Superior temporal gyrus (tissue), 1 donor: Measurements from ENCODE around the gene MED10.

Source experiments
- DNase-seq: peaks from one replicate; pipeline ENCODE4 v3.0.0-alpha.2; 2016; ENCODE audit errors: extremely low spot score

MED10 gene

DNA sequence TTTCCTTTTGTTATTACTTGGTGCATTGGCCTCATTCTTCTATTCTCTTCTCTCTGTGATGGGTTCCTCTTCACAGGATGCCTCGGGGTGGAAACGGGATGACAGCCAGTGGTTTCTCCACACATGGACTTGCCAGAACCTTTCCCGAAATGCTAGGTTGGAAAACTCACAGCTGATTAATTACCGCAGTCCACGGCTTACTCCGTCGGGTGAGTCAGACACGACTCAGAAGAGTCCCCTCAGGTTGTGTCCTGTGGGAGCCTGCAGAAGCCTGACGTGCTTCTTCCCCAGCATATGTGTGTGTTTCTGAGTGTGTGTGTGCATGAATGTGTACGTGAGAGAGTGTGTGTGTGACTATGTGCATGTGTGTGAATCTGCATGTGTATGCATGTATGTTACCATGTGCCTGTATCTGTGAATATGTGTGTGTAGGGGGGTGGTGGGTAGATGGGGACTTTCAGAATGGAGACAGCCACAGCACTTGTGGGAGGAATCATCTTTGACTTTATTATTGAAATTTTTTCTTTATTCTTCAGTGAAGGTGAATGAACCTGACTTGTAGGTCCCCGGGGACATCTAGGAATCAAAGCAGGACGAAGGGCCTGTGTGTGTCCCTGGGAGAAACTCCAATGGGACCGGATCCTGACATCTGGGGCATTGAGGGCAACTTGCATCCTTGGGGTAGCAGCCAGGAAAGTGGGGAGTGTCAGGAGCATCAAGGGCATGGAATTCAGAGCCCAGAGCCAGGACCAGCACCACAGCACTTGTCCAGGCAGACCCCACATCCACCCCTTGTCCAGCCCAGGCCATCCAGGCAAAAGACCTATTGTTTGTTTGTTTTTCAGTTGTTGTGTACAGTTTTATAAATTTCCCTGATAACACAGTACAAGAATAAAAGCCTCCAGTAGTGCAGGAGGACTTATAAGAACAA, 21.9 kb upstream of the MED10 start:
- DNase-seq: no peak

DNA sequence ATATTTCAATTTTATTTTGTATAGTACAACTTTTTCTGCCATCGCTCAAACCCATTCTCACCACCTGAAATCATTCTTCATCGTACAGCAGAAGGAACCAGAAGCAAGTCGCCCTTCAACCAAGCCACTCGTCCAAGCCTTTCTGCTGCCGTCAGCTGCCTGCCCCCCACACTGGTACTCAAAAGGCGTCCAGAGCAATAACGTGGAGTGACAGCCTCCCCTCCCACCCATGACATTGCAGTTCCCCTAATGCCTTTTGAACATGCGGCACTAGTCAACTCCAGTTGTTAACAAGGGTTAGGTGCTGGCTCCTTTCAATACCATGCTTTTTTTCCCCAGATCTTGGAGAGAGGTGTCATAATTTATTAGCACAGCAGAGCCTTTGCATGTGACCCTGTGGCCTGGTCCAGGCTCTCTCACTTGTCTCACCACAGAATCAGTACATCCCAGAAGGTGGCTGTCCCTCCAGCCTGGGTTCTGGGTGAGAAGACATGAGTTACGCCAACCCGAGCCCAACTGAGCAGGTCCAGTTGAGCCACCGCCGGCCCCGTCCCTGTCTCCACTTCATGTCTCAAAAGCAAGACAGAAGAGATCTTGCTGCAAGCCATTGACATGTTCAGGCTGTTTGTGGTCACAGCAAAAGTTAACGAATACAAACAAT, 20.4 kb upstream of the MED10 start:
- DNase-seq: no peak

DNA sequence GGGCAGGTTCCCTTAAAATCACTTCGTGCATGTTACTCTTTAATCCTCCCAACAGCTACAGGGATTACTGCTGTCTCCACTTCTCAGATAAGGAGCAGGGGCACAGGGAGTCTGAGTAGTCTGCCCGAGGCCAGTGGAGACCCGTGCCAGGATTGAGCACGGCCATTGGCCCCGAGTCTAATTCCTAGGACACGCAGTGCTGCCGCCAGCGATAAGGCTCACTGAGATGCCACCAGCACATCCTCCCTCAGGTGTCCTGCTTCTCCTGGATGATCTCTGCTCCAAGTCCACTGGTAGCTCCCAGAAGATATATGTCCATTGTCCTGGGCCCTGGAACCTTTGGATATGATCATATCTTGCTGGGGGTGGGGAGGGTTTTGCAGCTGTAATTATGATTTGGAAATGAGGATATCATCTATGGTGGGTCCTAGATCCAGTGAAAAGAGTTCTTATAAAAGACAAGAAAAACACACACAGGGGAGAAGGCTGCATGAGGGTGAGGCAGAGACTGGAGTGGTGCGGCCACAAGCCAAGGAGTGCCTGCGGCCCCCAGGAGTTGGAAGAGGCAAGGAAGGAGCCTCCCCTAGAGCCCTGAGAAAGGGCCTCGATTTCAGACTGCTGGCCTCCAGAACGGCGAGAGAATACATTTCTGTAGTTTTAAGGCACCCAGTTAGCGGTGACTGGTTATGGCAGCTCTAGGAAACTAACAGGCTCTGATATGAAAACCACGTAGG, 19.4 kb upstream of the MED10 start:
- DNase-seq: no peak

DNA sequence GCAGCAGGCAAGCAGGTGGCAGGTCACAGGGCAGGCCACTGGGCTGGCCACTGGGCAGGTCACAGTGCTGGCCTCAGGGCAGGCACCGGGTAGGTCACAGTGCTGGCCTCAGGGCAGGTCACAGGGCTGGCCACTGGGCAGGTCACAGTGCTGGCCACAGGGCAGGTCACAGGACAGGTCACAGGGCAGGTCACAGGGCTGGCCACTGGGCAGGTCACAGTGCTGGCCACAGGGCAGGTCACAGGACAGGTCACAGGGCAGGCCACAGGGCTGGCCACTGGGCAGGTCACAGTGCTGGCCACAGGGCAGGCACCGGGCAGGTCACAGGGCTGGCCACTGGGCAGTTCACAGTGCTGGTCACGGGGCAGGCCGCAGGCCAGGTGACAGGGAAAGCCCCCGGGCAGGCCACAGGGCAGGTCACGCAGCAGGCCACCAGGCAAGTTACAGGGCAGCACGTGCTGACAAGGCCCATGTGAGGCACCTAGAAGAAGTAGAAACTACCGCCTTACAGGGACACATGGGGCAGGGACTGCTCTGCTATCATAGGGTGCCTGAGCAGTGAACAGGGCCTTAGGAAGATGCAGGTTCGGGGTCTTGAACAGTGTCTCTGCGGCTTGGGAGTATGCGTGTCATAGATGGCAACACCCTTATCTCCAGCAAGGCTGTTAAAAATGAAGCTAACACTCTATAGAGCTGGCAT, 18.6 kb upstream of the MED10 start:
- no peak for DNase-seq

DNA sequence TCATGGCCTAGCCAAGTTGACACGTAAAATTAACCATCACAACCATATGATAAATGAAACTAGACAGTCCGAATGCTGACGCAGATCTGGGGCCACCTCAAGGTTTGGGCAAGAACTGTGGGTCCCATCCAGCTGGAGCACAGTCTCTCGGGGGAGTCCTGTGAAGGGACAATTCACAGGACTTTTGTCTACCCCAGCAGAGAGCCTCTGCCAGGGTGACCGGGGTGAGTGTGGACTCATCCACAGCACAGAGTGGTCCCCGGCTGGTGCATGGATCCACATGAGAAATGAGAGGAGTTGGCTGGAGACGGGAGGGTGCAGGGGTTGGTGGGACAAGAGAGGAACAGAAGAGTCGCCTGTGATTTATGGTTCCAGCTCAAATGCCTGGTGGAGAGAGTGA, 17.7 kb upstream of the MED10 start:
- no peak for DNase-seq

DNA sequence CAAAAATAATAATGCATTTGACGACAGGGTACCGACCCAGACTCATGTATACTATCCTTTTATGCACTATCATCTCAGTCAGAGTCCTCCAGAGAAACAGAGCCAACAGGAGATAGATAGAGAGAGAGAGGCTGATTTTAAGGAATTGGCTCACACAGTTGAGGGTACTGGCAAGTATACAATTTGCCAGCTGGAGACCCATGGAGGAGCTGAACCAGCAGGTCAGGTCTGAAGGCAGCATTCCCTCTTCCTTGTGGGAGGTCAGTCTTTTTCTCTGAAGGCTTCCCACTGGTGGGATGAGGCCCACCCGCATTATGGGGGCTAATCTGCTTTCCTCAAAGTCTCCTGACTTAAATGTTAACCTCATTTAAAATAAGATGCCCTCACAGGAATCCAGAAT, 17.3 kb upstream of the MED10 start:
- DNase-seq: no peak

DNA sequence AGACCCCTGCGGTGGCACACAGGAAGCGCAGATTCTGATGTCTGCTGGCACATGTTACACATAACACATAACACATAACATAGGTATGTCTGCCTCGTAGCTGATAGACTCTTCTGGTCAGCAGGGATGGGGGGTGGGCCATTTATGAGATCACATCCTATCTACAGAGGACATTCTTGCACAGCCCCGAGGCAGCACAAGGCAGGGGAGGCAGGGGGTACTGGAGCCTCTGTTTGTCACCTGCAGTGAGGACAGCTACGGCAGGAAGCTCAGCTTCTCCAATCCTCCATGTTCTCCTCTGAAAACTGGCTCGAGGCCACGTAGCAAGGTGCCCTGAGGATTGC, 16.7 kb upstream of the MED10 start:
- no peak for DNase-seq

DNA sequence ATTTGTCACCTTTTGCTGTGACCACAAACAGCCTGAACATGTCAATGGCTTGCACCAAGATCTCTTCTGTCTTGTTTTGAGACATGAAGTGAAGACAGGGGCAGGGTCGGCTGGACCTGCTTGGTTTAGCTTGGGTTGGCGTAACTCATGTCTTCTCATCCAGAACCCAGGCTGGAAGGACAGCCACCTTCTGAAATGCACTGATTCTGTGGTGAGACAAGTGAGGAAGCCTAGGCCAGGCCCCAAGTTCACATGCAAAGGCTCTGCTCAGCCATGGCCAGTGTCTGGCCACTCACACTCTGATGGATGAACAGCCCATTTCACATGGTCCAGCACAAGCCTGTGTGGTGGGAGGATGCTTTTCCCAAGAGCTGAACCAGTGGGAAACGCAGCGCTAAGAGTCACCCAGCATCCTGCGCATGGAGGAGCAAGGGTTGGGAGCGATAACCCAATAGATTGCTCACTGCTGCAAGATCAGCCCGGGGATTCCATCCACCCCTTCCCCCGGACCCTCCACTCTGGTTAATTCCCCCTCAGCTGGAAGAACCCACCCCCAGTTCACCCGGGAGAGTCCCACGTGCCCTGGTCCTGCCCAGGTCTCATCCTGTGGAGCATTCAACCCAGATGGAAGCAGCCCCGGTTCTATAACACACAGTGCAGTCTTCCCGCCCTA, 16.2 kb upstream of the MED10 start:
- DNase-seq: no peak

DNA sequence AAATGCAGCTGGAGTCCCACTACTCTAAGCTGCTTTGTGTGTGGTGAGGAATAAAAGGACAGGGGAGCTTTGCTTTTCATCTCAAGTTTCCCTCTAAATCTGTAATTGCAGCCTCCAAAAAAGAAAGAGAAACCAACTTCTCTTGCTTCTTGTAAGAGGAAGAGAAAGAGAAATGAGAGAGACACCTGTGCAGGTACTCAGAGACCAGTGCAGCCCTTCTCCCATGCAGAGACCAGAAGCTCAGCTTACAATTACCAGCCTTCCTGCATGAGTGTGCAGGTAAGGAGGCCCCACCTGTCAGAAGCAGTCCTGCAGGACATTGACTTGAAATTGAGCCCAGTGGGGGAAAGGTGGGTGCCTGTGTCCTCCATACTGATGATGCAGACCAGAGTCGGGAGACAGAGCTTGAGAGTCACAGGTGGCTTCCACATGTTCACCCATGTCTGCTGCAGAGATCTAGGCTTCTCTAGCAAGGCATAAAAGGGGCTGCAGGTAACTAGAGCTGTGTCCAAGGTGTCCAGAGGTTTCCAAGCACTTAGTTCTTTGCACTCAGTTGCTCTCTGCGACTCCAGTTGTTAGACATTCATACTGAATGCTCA, 15.3 kb upstream of the MED10 start:
- DNase-seq: no peak

DNA sequence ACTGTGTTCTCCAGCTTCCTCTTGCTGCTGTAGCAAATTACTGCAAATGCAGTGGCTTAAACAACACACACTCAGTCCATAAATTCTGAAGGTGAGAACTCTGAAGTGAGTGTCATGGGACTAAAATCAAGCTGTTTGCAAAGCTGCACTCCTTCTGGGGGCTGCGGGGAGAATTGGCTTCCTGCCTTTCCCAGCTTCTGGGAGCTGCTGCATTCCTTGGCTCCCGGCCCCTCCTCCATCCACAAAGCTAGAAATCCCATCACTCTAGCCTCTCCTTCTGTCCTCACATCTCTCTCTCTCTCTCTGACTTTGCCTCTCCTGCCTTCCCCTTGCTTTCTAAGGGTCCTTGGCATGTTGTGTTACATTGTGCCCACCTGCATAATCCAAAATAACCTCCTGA, 14.2 kb upstream of the MED10 start:
- DNase-seq: no peak

DNA sequence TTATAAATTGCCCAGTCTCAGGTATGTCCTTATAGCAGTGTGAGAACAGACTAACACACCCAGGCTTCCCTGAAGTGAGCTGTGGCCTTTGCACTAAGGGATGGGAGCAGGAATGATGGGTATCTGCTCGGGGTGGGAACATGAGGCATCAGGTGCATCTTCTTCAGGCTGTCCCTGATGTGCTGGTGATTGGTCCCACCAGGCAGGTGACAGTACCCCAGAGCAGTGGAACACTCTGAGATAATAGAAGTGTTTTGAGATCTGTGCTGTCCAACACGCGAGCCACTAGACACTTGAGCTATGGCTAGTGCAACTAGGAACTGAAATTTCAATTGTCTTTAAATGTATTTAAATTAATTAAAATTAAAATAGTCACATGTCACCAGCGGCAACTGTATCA, 12.8 kb upstream of the MED10 start:
- no peak for DNase-seq

DNA sequence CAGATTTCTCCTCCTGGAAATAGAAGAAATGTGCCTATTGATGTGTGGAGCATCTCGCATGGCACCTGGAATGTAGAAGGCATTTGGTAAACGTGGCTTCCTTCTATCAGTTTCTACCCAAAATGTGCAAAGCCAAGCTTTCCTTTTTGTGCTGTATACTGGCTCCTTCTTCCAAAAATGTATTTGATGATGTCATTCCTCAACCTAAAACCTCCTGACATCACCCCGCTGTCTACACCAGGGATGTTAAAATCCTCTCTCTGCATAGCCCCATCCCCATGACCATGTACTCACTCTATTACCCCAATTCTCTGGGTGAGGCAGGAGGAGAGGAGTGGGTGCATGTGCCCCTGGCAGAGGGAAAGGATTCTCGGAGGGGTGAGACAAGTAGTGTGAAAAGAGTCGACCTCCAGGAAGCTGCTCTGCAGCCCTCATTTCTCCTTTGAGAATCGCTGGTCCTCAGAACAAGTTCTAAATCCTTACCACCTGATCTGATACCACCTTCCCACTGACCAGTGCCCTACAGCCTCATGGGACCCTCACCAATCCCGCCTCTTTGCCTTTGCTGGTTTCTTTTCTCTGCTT, 11.7 kb upstream of the MED10 start:
- DNase-seq: no peak

DNA sequence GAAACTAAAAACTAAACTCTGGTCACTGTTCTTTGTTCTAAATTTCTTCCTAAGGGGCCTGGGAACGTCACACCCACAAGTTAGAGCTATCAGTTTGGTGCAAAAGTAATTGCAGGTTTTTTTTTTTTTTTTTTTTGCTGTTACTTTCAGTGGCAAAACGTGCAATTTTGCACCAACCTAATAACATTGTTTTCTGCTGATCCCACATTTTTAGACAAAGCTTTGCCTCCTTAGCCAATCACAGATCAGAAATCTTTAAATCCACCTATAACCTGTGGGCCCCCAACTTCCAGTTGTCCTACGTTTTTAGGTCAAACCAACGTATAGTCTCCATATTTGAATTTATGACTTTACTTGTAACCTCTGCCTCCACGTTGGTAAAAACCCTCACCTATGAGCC, 11.1 kb upstream of the MED10 start:
- DNase-seq: no peak

DNA sequence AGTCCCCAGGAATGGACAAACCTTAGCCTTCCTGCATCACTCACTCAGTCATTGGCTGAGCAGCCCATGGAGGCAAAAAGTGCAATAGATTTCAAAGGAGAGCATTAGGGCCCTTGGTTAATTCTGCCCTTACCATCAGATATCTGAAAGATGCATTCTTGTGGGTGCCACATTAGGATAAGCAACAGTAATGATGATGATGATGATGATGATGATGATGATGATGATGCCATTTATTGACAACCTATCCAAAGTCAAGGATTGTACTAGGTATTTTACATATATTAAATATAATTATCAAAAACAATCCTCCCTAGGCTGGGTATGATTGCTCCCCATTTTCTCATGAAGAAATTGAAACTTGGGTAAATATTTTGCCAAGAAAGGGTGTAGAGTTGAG, 9.6 kb upstream of the MED10 start:
- DNase-seq: no peak

DNA sequence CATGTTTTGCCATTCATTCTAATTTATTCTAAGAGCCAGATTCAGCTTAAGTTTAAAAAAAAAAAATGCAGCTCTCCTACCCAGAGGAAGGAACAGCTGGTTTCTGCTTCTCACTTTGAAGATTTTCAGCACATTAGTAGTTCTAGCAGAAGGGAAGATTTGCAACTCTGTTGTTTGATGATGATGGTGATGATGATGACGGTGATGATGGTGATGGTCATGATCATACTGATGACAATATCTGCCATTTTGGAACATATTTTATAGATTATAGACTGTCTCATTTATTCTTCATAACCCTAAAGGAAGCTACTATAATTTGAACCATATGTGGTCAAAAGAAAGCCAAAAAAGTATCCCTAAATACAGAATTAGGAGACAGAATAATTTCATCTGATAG, 7.9 kb upstream of the MED10 start:
- no peak for DNase-seq

DNA sequence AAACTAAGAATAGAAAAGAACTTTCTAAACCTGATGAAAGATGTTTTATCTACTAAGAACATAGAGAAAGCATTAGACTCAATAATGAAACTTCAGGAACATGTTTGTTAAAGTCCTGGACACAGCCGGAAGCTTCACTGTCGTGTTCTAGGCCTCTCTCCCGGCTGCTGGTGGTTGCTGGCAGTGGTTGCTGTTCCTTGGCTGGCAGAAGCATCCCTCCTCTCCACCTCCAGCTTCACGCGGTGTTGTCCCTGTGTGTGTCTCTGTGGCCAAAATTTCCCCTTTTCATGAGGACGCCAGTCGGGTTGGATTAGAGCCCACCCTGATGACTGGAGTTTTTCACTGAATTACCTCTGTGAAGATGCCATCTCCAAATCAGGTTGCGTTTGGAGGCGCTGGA, 6.5 kb upstream of the MED10 start:
- DNase-seq: no peak

DNA sequence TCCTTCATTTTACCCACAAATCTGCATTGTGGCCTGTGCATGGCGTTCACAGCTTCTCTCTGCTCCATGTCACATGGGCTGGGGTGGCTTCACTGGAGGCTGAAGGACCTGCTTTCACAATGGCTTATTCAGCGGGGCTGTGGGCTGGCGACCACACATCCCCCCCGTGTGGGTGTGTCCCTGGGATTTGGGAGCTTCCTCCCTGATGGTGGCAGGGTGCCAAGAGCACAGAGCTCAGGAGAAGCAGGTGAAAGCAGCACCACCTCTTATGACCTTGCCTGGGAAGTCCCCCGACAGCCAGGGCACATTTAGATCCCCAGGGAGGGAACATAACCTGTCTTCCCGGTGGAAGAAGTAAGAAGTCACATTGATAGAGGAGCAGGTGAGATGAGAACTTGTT, 5.0 kb upstream of the MED10 start:
- DNase-seq: no peak

DNA sequence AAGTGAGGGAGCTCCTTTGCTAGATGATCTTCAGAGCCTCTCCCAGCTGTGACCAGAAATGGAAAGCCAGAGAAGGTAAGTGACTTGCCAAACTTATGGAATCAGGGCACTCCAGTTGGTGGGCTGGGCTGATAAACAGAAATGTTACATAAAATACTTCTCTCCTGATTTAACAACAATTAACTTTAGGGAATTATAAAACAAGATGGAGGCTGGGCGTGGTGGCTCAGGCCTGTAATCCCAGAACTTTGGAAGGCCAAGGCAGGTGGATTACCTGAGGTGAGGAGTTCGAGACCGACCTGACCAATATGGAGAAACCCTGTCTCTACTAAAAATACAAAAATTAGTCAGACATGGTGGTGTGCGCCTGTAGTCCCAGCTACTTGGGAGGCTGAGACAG, 899 bp upstream of the MED10 start:
- DNase-seq: no peak

DNA sequence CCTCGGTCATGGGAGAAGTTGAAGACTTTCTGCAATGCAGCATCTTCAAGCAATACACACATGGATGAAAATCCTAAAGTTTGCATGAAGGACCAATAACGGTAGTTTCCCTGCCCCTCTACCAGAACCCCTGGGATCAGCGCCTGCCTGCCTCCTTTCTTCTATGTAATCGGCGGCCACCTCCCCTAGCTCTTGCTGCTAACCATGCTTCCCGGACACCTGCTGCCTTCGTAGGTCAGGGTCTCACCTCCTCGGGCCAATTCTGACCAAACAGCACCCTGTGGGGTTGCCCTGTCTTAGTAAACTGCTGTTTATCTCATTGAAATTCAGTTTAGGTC, 388 bp upstream of the MED10 start:
- DNase-seq: no peak

DNA sequence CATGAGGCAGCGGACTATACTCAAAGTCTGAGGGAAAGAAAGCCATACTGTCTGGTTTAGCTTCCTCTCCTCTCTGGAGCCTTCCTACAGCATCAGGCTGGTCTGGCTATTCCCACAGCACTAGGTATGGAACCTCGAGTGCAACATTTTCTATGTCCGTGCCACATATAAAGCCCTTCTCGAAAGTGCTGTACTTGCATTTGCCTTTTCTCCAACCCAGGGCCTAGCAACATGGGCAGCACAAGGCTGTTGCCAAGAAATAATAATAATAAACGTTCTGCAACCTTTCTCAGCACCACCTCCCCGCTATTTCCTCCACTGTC, 804 bp downstream of the MED10 start:
- DNase-seq: no peak

DNA sequence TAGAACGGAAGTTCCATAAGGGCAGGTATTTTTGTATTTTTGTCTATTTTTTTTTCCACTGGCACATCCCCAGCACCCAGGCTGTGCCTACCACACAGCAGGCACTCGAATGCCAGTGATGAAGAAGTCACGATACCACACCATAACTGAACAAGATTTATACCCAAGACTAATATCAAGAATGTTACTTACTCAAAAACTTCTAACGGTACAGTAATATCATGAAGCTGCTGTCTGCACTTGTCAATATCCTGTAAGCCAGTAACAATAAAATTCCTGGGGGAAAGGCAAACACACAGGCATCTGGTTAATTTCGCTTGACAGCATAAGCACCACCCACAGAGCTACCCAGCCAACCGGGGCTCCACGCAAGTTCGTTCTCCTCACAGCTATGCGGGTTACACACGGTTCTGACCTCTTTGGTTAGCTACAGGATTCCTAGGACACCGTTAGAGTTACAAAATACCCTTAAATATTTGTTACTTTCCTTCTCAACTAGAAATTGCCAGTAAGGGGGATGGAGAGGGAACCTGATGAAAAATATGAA, 1.3 kb downstream of the MED10 start:
- DNase-seq: no peak
